Thyroid gland (tissue), 4 donors: ENCODE measurements around the gene GTPBP6.

Experiments
- CTCF ChIP-seq, 6 experiments: fragments of 200-600 bp in 3 of 6; fragments of 450-650 bp in 3 of 6; sonication (generic) in 3 of 6; IDR thresholded peaks; one replicate each; pipeline ENCODE4 v1.5.1; 2016 to 2019; ENCODE audit warnings: antibody characterized with exemption in 6 of 6, mild to moderate bottlenecking in 2 of 6, inconsistent platforms in 1 of 6, moderate library complexity in 1 of 6
- POLR2A ChIP-seq, 2 donors: fragments of 450-650 bp; IDR thresholded peaks; one replicate each; pipeline ENCODE4 v1.6.1; 2017; ENCODE audit warnings: antibody characterized with exemption in 2 of 2, mild to moderate bottlenecking in 2 of 2, moderate library complexity in 1 of 2

GRCh38 chrX:285076-285677, 33.4 kb downstream of the GTPBP6 start:
- TF ChIP-seq CTCF (IDR thresholded peaks at IDR 0.05) (no peak), POLR2A (IDR thresholded peaks at IDR 0.05) (no peak)
